Thoracic aorta (tissue), 2 donors: Measurements from ENCODE around the gene GFY. TPM values are rescaled to one million over a fixed set of nuclear protein-coding genes. Genes with fewer than 3 reads are reported as not detected.

ENCODE experiments used
- ATAC-seq: fragments of 150-250 bp; one replicate; pipeline ENCODE4 v1.8.0; 2017; ENCODE audit warnings: low read depth; ENCODE audit not compliant: insufficient number of reproducible peaks, low FRiP score
- DNase-seq: peaks from one replicate; pipeline ENCODE4 v3.0.0-alpha.2; 2020; ENCODE audit warnings: low spot score
- H3K27ac ChIP-seq, 2 donors: fragments of 200-600 bp; sonication (generic); 1 replicate in 1 of 2; 2 replicates in 1 of 2; pipeline ENCODE4 v1.5.1; 2016; ENCODE audit warnings: mild to moderate bottlenecking in 2 of 2, moderate library complexity in 2 of 2
- H3K27me3 ChIP-seq: fragments of 200-600 bp; sonication (generic); replicated peaks from 2 replicates; pipeline ENCODE4 v1.6.0; 2016; ENCODE audit warnings: mild to moderate bottlenecking; ENCODE audit not compliant: insufficient read depth
- H3K36me3 ChIP-seq: fragments of 200-600 bp; sonication (generic); one replicate; pipeline ENCODE4 v1.5.1; 2016
- H3K4me1 ChIP-seq, 2 donors: fragments of 200-600 bp; sonication (generic); 1 replicate in 1 of 2; 2 replicates in 1 of 2; pipeline versions ENCODE4 v1.5.1 to v1.6.0; 2016; ENCODE audit warnings: low read depth in 2 of 2, mild to moderate bottlenecking in 1 of 2; ENCODE audit not compliant: control insufficient read depth in 1 of 2
- H3K4me3 ChIP-seq: fragments of 200-600 bp; sonication (generic); 2 replicates; pipeline ENCODE4 v1.5.1; 2016; ENCODE audit warnings: mild to moderate bottlenecking
- H3K9me3 ChIP-seq: fragments of 200-600 bp; sonication (generic); 2 replicates; pipeline ENCODE4 v1.5.1; 2016
- total RNA-seq, 2 donors: library from RNA; depleted of rRNA; stranded (reverse); fragments of >200 nt; gene quantifications; one replicate each; pipeline versions ENCODE4 v1.1.0 to v1.2.3, GENCODE V29; 2016
- TF ChIP-seq, protein P1 (sequence below): fragments of 200-600 bp; sonication (generic); IDR thresholded peaks from one replicate; pipeline ENCODE4 v1.5.1; 2019; ENCODE audit warnings: antibody characterized with exemption

GFY gene
- total RNA-seq, 2 donors from 2014 or later = not detected

DNA sequence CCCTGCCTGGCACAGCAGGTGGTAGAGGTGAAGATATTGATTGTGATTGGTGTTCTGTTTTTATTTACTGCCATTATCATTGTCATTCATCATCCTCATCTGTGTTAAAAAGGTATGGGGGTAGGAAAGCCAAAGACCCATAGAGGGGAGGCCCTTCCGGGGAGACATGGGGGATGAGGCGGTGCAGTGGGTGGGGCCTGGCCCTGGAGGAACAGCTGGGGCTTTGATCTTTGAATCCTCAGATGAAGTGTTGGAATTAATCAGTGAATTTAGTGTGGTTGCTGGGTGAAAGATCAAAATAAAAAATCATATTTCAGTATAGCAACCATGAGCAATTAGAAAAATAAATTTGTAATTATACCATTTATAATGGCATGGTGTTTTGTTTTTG is 9.4 kb upstream of the GFY start:
- Histone ChIP-seq H3K4me3 (no peak overlapping the region), H3K36me3 (no peaks in the 10 kb centered on the region), H3K27ac (no peak overlapping the region), H3K27me3 (no peaks in the 10 kb centered on the region), H3K9me3 (no peaks in the 10 kb centered on the region), H3K4me1 (peaks cover 0 to 3% of the 10 kb centered on the region in 2 donors)
- TF ChIP-seq, protein P1, sequence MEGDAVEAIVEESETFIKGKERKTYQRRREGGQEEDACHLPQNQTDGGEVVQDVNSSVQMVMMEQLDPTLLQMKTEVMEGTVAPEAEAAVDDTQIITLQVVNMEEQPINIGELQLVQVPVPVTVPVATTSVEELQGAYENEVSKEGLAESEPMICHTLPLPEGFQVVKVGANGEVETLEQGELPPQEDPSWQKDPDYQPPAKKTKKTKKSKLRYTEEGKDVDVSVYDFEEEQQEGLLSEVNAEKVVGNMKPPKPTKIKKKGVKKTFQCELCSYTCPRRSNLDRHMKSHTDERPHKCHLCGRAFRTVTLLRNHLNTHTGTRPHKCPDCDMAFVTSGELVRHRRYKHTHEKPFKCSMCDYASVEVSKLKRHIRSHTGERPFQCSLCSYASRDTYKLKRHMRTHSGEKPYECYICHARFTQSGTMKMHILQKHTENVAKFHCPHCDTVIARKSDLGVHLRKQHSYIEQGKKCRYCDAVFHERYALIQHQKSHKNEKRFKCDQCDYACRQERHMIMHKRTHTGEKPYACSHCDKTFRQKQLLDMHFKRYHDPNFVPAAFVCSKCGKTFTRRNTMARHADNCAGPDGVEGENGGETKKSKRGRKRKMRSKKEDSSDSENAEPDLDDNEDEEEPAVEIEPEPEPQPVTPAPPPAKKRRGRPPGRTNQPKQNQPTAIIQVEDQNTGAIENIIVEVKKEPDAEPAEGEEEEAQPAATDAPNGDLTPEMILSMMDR = no peak
- DNase-seq (no peak), ATAC-seq (no peak)

DNA sequence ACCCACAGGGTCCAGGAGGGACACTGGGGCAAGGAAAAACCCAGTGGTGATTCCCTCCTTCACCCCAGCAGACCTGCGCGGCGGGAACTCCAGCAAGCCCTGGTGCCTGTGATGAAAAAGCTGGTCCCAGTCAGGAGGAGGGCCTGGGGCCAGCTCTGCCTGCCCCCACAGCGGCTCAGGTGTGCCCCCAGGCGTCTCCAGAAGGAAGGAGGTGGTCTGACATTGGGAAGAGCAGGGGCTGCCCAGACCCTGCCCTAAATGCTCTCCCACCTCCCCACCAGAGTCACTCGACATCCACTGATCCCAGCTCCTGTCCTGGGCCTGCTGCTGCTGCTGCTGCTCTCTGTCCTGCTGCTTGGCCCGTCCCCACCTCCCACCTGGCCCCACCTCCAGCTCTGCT is 8.1 kb upstream of the GFY start:
- peaks cover 8% of the 10 kb centered on the region for H3K27me3 ChIP-seq
- no peak overlapping the region for H3K4me3 ChIP-seq
- H3K4me1 ChIP-seq = peaks cover 0 to 12% of the 10 kb centered on the region in 2 donors
- DNase-seq = no peak
- TF ChIP-seq, protein P1 = no peak
- no peaks in the 10 kb centered on the region for H3K9me3 ChIP-seq
- no peak for ATAC-seq
- no peaks in the 10 kb centered on the region for H3K36me3 ChIP-seq
- no peak overlapping the region for H3K27ac ChIP-seq

DNA sequence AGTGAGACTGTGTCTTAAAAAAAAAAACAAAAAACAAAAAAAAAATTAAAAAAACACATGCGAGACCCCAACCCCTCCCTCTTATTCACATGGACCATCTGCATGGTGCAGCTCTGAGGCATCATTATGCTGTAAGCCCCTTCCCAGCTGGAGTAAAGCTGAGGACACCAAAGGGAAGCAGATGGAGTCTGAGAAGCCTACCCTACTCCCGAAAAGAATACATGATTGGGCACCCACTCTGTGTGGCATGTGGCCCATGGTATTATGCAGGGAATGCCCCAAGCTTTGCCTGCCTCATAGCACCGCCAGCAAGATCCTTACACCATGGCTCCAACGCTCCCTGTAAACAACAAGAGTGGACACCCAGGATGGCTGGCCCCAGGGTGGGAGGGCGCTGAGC is 6.7 kb upstream of the GFY start:
- Histone ChIP-seq H3K36me3 (no peaks in the 10 kb centered on the region), H3K27me3 (peaks cover 16% of the 10 kb centered on the region)
- no peak for ATAC-seq

GRCh38 chr19:49419173-49419572 is 6.0 kb upstream of the GFY start:
- peaks cover 19% of the 10 kb centered on the region for H3K27me3 ChIP-seq
- H3K9me3 ChIP-seq = no peaks in the 10 kb centered on the region
- TF ChIP-seq, protein P1 = no peak
- no peaks in the 10 kb centered on the region for H3K36me3 ChIP-seq
- ATAC-seq (no peak), DNase-seq (no peak)
- H3K4me3 ChIP-seq = no peak overlapping the region
- peaks cover 12 to 28% of the 10 kb centered on the region in 2 donors for H3K4me1 ChIP-seq
- H3K27ac ChIP-seq = no peak overlapping the region

More for the DNA sequence above, 6.7 kb upstream of the GFY start:
- no peak overlapping the region for H3K27ac ChIP-seq
- no peak overlapping the region for H3K4me3 ChIP-seq
- peaks cover 12 to 26% of the 10 kb centered on the region in 2 donors for H3K4me1 ChIP-seq
- H3K9me3 ChIP-seq = no peaks in the 10 kb centered on the region
- DNase-seq = no peak
- TF ChIP-seq, protein P1 = no peak

DNA sequence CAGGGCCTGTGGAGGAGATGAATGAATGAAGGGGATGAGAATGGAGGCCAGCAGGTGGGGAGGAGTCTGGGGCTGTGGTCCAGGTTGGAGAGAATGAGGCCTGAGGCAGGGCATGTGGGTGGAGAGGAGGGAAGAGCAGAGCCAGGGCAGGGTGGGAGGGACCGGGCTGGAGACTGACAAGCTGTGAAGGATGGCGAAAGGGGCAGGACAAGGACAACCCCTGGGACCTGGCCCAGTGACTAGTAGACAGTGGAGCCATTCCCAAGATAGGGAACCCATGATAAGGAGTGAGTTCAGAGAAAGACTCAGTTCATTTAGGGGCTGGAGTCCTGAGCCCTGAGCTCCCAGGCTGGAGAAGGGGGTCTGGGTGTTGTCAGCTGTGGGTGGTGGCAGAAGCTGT is 5.0 kb upstream of the GFY start:
- DNase-seq = no peak
- H3K27ac ChIP-seq = no peak overlapping the region
- H3K4me3 ChIP-seq = no peak overlapping the region
- no peaks in the 10 kb centered on the region for H3K36me3 ChIP-seq
- TF ChIP-seq, protein P1 = no peak
- H3K4me1 ChIP-seq = peaks cover 12 to 28% of the 10 kb centered on the region in 2 donors
- H3K9me3 ChIP-seq = no peaks in the 10 kb centered on the region
- H3K27me3 ChIP-seq = peaks cover 28% of the 10 kb centered on the region
- no peak for ATAC-seq
